Stimulated activated CD4-positive, alpha-beta T cell treated with anti-CD3 and anti-CD28 coated beads, Interleukin-2, amount 100 ng/mL, for 4 hours (primary cell): Measurements from ENCODE around the gene SDK1.
"Not testable (repeated sequence)": the region's sequence is repeated elsewhere in the genome, so short reads cannot be mapped to it uniquely, and the experiment has no call there.

Source experiments
- DNase-seq: peaks from one replicate; pipeline ENCODE4 v3.0.0-alpha.2; 2020; ENCODE audit warnings: low read depth

Gene SDK1

GRCh38 chr7:4270941-4271715 lies 970.1 kb downstream of the SDK1 start:
- DNase-seq = no peak

- no peak for DNase-seq
Observed at GRCh38 chr7:4271716-4272015, 970.6 kb downstream of the SDK1 start.

GRCh38 chr7:4272141-4272540 lies 971.1 kb downstream of the SDK1 start:
- no peak for DNase-seq

GRCh38 chr7:4273566-4274230 lies 972.6 kb downstream of the SDK1 start:
- no peak for DNase-seq

- no peak for DNase-seq
Observed at GRCh38 chr7:4274286-4274685, 973.2 kb downstream of the SDK1 start.

GRCh38 chr7:4277936-4278335 lies 976.9 kb downstream of the SDK1 start:
- no peak for DNase-seq

- no peak for DNase-seq
Observed at GRCh38 chr7:4279216-4279615, 978.2 kb downstream of the SDK1 start.

- no peak for DNase-seq
Observed at GRCh38 chr7:4281231-4281993, 980.4 kb downstream of the SDK1 start.

GRCh38 chr7:4282434-4283223 lies 981.6 kb downstream of the SDK1 start:
- DNase-seq = no peak

GRCh38 chr7:4286351-4286750 lies 985.3 kb downstream of the SDK1 start:
- no peak for DNase-seq

GRCh38 chr7:4288791-4289394 lies 987.8 kb downstream of the SDK1 start:
- no peak for DNase-seq

GRCh38 chr7:4297165-4297917 lies 996.3 kb downstream of the SDK1 start:
- no peak for DNase-seq

- no peak for DNase-seq
Observed at GRCh38 chr7:4297918-4298219, 996.8 kb downstream of the SDK1 start.

GRCh38 chr7:4299431-4299830 lies 998.4 kb downstream of the SDK1 start:
- no peak for DNase-seq

GRCh38 chr7:4302203-4302905 lies 1001.3 kb downstream of the SDK1 start:
- no peak for DNase-seq

- no peak for DNase-seq
Observed at GRCh38 chr7:4307316-4308204, 1006.5 kb downstream of the SDK1 start.

GRCh38 chr7:4308205-4308590 lies 1007.1 kb downstream of the SDK1 start:
- no peak for DNase-seq

GRCh38 chr7:4313911-4314310 lies 1012.9 kb downstream of the SDK1 start:
- not testable (repeated sequence) for DNase-seq

GRCh38 chr7:4314316-4314715 lies 1013.3 kb downstream of the SDK1 start:
- DNase-seq = not testable (repeated sequence)
